Measurements from ENCODE around the gene INTS14. TPM values are rescaled to one million over a fixed set of nuclear protein-coding genes. Genes with fewer than 3 reads are reported as not detected.

INTS14 gene
- polyA plus RNA-seq, 1 donor = 23.8 TPM

Other genes with a start within 250 kb of the INTS14 start
- 5.0 TPM for gene IGDCC3, start 233.1 kb downstream of the INTS14 start, polyA plus RNA-seq (ENCODE audit: insufficient read length)
- 113 TPM for gene IGDCC4, start 188.2 kb downstream of the INTS14 start, polyA plus RNA-seq (ENCODE audit: insufficient read length)
- gene DPP8, start 93.4 kb downstream of the INTS14 start, polyA plus RNA-seq (ENCODE audit: insufficient read length) = 21.1 TPM
- 41.4 TPM for gene HACD3, start 80.7 kb downstream of the INTS14 start, polyA plus RNA-seq (ENCODE audit: insufficient read length)
- gene SLC24A1, start 10.8 kb upstream of the INTS14 start, polyA plus RNA-seq (ENCODE audit: insufficient read length) = 8.5 TPM
- gene DENND4A, start 181.2 kb upstream of the INTS14 start, polyA plus RNA-seq (ENCODE audit: insufficient read length) = 11.9 TPM

All from hindlimb muscle (tissue), 1 donor.